ENCODE measurements around the gene STK10.

- TF ChIP-seq CTCF (IDR thresholded peaks at IDR 0.05; ENCODE audit: insufficient read depth, low read depth, low read length) (no peak), EZH2 (IDR thresholded peaks at IDR 0.05; ENCODE audit: insufficient read depth, low read length) (no peak)
Observed at GRCh38 chr5:172097356-172097755, 90.7 kb downstream of the STK10 start.
